ENCODE data around the gene RD3L. TPM values are rescaled to one million over a fixed set of nuclear protein-coding genes. Genes with fewer than 3 reads are reported as not detected.

RD3L gene
- total and polyA plus RNA-seq, 3 donors from 2014 or later = not detected

DNA sequence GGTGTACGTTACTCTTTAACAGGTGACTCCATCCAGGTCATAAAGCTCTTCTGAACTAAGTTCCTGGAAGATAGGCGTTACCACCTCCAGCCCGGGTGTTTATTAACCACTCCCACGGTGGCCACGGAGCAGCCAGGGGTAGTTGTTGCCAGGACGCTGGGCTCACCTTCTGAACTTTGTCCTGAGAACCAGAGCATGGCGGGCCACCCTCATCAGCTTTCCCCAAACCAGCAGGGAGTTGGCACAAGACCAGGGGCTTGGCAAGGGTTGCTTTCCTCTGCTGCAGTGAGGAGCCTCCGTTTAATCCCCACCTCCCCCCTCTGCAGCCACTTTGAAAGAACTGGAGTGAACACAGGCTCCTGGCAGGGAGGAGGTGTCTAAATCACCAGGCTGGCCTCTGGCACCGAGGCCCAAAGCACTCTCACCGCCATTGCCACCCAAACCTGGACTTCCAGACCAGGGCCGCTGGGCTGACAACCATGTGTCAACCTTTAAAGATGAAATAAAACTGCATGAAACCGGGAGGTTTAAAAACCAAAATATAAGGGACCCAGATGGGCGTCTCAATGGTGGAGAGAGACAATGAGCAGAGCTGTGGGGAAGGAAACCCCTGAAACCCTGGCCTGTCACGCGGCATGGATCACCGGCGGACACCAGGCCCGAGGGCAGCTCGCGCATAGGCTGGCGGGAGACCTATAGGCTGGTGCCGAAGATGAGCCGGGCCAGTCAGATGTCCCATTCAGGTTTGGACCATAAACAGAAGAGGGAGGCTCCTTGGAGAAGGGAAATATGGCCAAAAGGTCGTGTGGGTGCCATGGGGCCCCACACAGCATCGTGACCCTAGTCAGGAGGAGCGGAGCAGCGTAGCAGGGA is 45.0 kb downstream of the RD3L start:
- Histone ChIP-seq H3K4me3 (no peak overlapping the region), H3K4me1 (peaks cover 3% of the 10 kb centered on the region), H3K27me3 (no peaks in the 10 kb centered on the region), H3K36me3 (ENCODE audit: low read depth, missing control alignments) (no peaks in the 10 kb centered on the region), H3K9me3 (no peaks in the 10 kb centered on the region), H3K27ac (no peak overlapping the region)
- no peak for DNase-seq
- intact Hi-C loops (cut with DNase I; ENCODE audit: low total_unique reads) = no loop called here
- 83 to 87% methylated on average over 26 of the region's 27 CpGs for WGBS, 2 donors
- no peak for TF ChIP-seq POLR2A (IDR thresholded peaks at IDR 0.05)
- TF ChIP-seq, protein P1, sequence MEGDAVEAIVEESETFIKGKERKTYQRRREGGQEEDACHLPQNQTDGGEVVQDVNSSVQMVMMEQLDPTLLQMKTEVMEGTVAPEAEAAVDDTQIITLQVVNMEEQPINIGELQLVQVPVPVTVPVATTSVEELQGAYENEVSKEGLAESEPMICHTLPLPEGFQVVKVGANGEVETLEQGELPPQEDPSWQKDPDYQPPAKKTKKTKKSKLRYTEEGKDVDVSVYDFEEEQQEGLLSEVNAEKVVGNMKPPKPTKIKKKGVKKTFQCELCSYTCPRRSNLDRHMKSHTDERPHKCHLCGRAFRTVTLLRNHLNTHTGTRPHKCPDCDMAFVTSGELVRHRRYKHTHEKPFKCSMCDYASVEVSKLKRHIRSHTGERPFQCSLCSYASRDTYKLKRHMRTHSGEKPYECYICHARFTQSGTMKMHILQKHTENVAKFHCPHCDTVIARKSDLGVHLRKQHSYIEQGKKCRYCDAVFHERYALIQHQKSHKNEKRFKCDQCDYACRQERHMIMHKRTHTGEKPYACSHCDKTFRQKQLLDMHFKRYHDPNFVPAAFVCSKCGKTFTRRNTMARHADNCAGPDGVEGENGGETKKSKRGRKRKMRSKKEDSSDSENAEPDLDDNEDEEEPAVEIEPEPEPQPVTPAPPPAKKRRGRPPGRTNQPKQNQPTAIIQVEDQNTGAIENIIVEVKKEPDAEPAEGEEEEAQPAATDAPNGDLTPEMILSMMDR (IDR thresholded peaks at IDR 0.05) = no peak

DNA sequence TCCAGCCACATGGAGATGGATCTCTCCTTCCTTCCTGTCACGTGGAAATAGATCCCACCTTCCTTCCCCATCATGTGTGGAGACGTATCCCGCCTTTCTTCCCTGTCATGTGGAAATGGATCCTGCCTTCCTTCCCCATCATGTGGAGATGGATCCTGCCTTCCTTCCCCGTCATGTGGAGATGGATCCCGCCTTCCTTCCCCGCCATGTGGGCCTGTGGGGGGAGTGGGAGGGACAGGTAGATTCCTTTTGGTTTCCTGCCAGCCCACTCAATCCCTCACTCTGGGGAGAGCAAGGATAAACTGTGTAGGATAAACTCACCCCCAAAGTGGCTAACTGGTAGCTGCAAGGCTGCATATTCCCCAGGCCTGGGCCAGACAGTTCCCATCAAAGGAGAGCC is 45.8 kb downstream of the RD3L start:
- intact Hi-C loops (cut with DNase I; ENCODE audit: low total_unique reads) = no loop called here
- H3K4me1 ChIP-seq = peaks cover 3% of the 10 kb centered on the region
- no peaks in the 10 kb centered on the region for H3K27me3 ChIP-seq
- TF ChIP-seq, protein P1 (IDR thresholded peaks at IDR 0.05) = no peak
- TF ChIP-seq POLR2A (IDR thresholded peaks at IDR 0.05) = no peak
- no peak overlapping the region for H3K27ac ChIP-seq
- WGBS, 2 donors = 66 to 78% methylated on average over 6 of the region's 6 CpGs
- no peaks in the 10 kb centered on the region for H3K9me3 ChIP-seq
- no peak for DNase-seq
- no peak overlapping the region for H3K4me3 ChIP-seq
- H3K36me3 ChIP-seq (ENCODE audit: low read depth, missing control alignments) = no peaks in the 10 kb centered on the region

DNA sequence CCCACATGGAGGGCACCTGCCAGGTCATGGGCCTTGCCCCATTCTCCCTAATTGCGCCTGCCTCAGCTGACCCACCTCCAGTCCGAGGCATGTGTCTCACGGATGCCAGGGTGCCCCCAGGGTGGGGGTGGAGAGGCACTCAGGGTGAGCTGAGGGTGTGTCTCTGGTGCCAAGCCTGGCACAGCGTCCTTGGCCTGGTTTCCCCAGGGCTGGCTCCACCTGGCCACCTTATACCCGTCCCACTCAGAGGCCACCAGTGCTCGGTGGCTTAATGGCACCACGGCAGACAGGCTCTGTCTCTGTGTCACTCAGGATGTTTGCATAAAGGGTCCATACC is 47.6 kb downstream of the RD3L start:
- Histone ChIP-seq H3K4me3 (no peak overlapping the region), H3K36me3 (ENCODE audit: low read depth, missing control alignments) (no peaks in the 10 kb centered on the region), H3K9me3 (no peaks in the 10 kb centered on the region), H3K4me1 (no peaks in the 10 kb centered on the region), H3K27me3 (no peaks in the 10 kb centered on the region), H3K27ac (no peak overlapping the region)
- TF ChIP-seq, protein P1 (IDR thresholded peaks at IDR 0.05) = no peak
- TF ChIP-seq POLR2A (IDR thresholded peaks at IDR 0.05) = no peak
- WGBS, 2 donors = 80 to 100% methylated on average over 1 to 7 of the region's 7 CpGs
- intact Hi-C loops (cut with DNase I; ENCODE audit: low total_unique reads) = no loop called here
- DNase-seq = no peak

DNA sequence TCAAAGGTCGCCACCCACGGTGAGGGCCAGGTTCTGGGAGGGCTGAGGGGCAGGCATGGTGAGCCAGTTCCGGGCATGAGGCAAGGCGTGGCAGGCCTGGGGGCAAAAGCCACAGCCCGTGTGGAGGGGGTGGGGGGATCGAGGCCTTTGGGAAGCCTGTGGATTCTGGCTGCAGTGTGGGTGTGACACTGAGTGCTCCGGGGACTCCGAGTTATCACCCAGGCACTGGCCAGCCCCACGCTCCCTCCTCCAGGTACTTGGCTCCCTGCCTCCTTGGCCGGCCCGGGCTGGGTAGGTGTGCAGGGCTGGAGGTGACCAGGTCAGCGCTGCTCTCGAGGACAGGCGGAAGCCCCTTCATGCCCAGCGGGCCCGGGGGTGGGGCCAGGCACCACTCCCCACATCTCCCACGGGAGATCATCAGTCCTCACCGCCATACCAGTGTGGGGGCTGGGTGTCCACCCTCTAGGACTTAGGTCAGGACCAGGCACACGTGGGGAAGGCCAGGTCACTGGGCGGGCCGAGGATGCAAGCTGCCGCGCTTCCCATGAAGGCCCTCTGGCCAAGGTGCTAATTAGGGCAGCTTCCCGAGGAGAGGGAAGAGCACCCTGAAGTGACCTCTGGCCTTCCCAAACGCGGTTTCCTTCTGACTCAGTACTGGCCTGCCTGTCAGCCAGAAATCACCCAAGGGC is 48.2 kb downstream of the RD3L start:
- DNase-seq = no peak
- no peaks in the 10 kb centered on the region for H3K36me3 ChIP-seq (ENCODE audit: low read depth, missing control alignments)
- WGBS, 2 donors = 69 to 73% methylated on average over 6 to 26 of the region's 26 CpGs
- intact Hi-C loops (cut with DNase I; ENCODE audit: low total_unique reads) = no loop called here
- no peaks in the 10 kb centered on the region for H3K4me1 ChIP-seq
- no peaks in the 10 kb centered on the region for H3K9me3 ChIP-seq
- H3K27ac ChIP-seq = no peak overlapping the region
- TF ChIP-seq POLR2A (IDR thresholded peaks at IDR 0.05) = no peak
- TF ChIP-seq, protein P1 (IDR thresholded peaks at IDR 0.05) = no peak
- H3K27me3 ChIP-seq = no peaks in the 10 kb centered on the region
- no peak overlapping the region for H3K4me3 ChIP-seq

Measured in testis (tissue), 3 donors.